Keratinocyte (primary cell): Measurements from ENCODE around the gene SHQ1. TPM values are rescaled to one million over a fixed set of nuclear protein-coding genes. Genes with fewer than 3 reads are reported as not detected.

Experiments used
- DNase-seq: peaks from one replicate; pipeline ENCODE4 v3.0.0-alpha.2; 2011; ENCODE audit warnings: low read depth, missing footprints, low spot score
- FAIRE-seq: peaks from 2 replicates; lab custom pipeline; 2011; peaks lifted over from hg19 to GRCh38; lab: Jason Lieb, UNC
- H2AFZ ChIP-seq: 2 replicates; pipeline ENCODE4 v1.6.0; 2012; ENCODE audit warnings: low read length, control low read depth, inconsistent platforms; ENCODE audit not compliant: control insufficient read depth
- H3K27ac ChIP-seq: 2 replicates; pipeline ENCODE4 v1.5.1; 2011; ENCODE audit warnings: low read length; ENCODE audit not compliant: control insufficient read depth, insufficient read depth
- H3K27me3 ChIP-seq: 3 replicates; pipeline ENCODE4 v1.6.0; 2011; ENCODE audit warnings: low read length; ENCODE audit not compliant: control insufficient read depth, insufficient read depth; ENCODE audit errors: extremely low read depth
- H3K36me3 ChIP-seq, 2 experiments: 2 replicates in 1 of 2; 3 replicates in 1 of 2; pipeline ENCODE4 v1.5.1; 2011; ENCODE audit warnings: low read length in 2 of 2, mild to moderate bottlenecking in 1 of 2; ENCODE audit not compliant: control insufficient read depth in 2 of 2, insufficient read depth in 2 of 2; ENCODE audit errors: extremely low read depth in 1 of 2
- H3K4me1 ChIP-seq: 3 replicates; pipeline ENCODE4 v1.5.1; 2011; ENCODE audit warnings: low read length; ENCODE audit not compliant: control insufficient read depth, insufficient read depth; ENCODE audit errors: extremely low read depth
- H3K4me2 ChIP-seq: 3 replicates; pipeline ENCODE4 v1.6.0; 2011; ENCODE audit warnings: low read depth, low read length; ENCODE audit not compliant: control insufficient read depth, insufficient read depth; ENCODE audit errors: extremely low read depth
- H3K4me3 ChIP-seq, 3 experiments: fragments of 200-600 bp in 1 of 3; sonication (generic) in 1 of 3; 2 replicates in 2 of 3; 3 replicates in 1 of 3; pipeline ENCODE4 v1.5.1; 2011 to 2016; ENCODE audit warnings: low read length in 3 of 3, mild to moderate bottlenecking in 3 of 3, control low read depth in 2 of 3, inconsistent platforms in 1 of 3, low read depth in 1 of 3, mixed read lengths in 1 of 3, mixed run types in 1 of 3, moderate library complexity in 1 of 3; ENCODE audit not compliant: control insufficient read depth in 2 of 3, insufficient read depth in 2 of 3; ENCODE audit errors: extremely low read depth in 1 of 3
- H3K79me2 ChIP-seq: 2 replicates; pipeline ENCODE4 v1.6.0; 2012; ENCODE audit warnings: low read length; ENCODE audit not compliant: control insufficient read depth, insufficient read depth
- H3K9ac ChIP-seq: 3 replicates; pipeline ENCODE4 v1.6.0; 2011; ENCODE audit warnings: low read length; ENCODE audit not compliant: control insufficient read depth, insufficient read depth; ENCODE audit errors: extremely low read depth
- H3K9me1 ChIP-seq: 3 replicates; pipeline ENCODE4 v1.6.0; 2011; ENCODE audit warnings: low read length; ENCODE audit not compliant: control insufficient read depth, insufficient read depth; ENCODE audit errors: extremely low read depth
- H3K9me3 ChIP-seq: 2 replicates; pipeline ENCODE4 v1.5.1; 2012; ENCODE audit warnings: low read depth, low read length; ENCODE audit not compliant: control insufficient read depth
- H4K20me1 ChIP-seq: 3 replicates; pipeline ENCODE4 v1.6.0; 2011; ENCODE audit warnings: low read length; ENCODE audit not compliant: control insufficient read depth, insufficient read depth; ENCODE audit errors: extremely low read depth
- CTCF ChIP-seq, 3 experiments: IDR thresholded peaks in 1 of 3; conservative IDR thresholded peaks in 1 of 3; optimal IDR thresholded peaks in 1 of 3; 2 replicates in 2 of 3; 3 replicates in 1 of 3; pipeline versions ENCODE3 to v1.5.1; 2011; ENCODE audit warnings: low read length in 3 of 3, mild to moderate bottlenecking in 3 of 3, moderate library complexity in 2 of 3, control low read depth in 1 of 3, inconsistent platforms in 1 of 3; ENCODE audit not compliant: insufficient read depth in 2 of 3; ENCODE audit errors: extremely low read depth in 1 of 3
- EZH2 ChIP-seq: IDR thresholded peaks from one replicate; pipeline ENCODE4 v1.6.1; 2012; ENCODE audit warnings: inconsistent platforms, mild to moderate bottlenecking, low read length, moderate library complexity
- dilution Hi-C: fragments of 300-500 bp; cut with MboI; formaldehyde crosslinking; loops from one replicate; pipeline ENCODE4 v1.7.0; 2020; ENCODE audit warnings: low sequenced_read_pairs; ENCODE audit not compliant: extremely low pct_ligation_motif_present
- polyA plus RNA-seq, 5 experiments: library from polyadenylated mRNA; depleted of rRNA in 3 of 5; stranded (reverse) in 3 of 5; stranded (forward) in 1 of 5; unstranded in 1 of 5; fragments of >200 nt; gene quantifications; 1 replicate in 1 of 5; 2 replicates in 3 of 5; 3 replicates in 1 of 5; pipeline versions ENCODE4 v1.2.1 to v1.2.3, GENCODE V29; 2011 to 2012; ENCODE audit warnings: missing spikeins in 2 of 5, low read depth in 1 of 5, low replicate concordance in 1 of 5

SHQ1 gene
- polyA plus RNA-seq, 1 donor (not counting 4 experiments of a cell fraction or from before 2014, with no cell fraction given) = 17.7 TPM

GRCh38 chr3:72761410-72761809, 86.8 kb downstream of the SHQ1 start:
- no peak for DNase-seq
- no peak overlapping the region for H2AFZ ChIP-seq
- H3K27me3 ChIP-seq = no peaks in the 10 kb centered on the region
- no peak overlapping the region for H3K9ac ChIP-seq
- H3K4me1 ChIP-seq = no peaks in the 10 kb centered on the region
- H3K4me3 ChIP-seq = no peak overlapping the region
- H3K79me2 ChIP-seq = no peaks in the 10 kb centered on the region
- no peak for TF ChIP-seq CTCF (optimal IDR thresholded peaks at IDR 0.05 in 1 of 3, IDR thresholded peaks at IDR 0.05 in 1 of 3, conservative IDR thresholded peaks at IDR 0.05 in 1 of 3; ENCODE audit: extremely low read depth in 1 of 3, insufficient read depth in 2 of 3, low read length in 3 of 3)
- TF ChIP-seq EZH2 = no peak
- no peak overlapping the region for H3K4me2 ChIP-seq
- FAIRE-seq = no peak
- no peaks in the 10 kb centered on the region for H3K9me3 ChIP-seq
- no peaks in the 10 kb centered on the region for H4K20me1 ChIP-seq
- H3K27ac ChIP-seq = no peak overlapping the region
- dilution Hi-C loops = no loop called here
- H3K36me3 ChIP-seq = peaks cover 0 to 2% of the 10 kb centered on the region in 2 experiments
- no peaks in the 10 kb centered on the region for H3K9me1 ChIP-seq

GRCh38 chr3:72760225-72760624, 88.0 kb downstream of the SHQ1 start:
- no peaks in the 10 kb centered on the region for H3K4me1 ChIP-seq
- DNase-seq (no peak), FAIRE-seq (no peak)
- H4K20me1 ChIP-seq = no peaks in the 10 kb centered on the region
- H3K9me1 ChIP-seq = no peaks in the 10 kb centered on the region
- no peaks in the 10 kb centered on the region for H3K9me3 ChIP-seq
- no peaks in the 10 kb centered on the region for H3K79me2 ChIP-seq
- peaks cover 0 to 2% of the 10 kb centered on the region in 2 experiments for H3K36me3 ChIP-seq
- no peak overlapping the region for H3K27ac ChIP-seq
- no peak overlapping the region for H2AFZ ChIP-seq
- TF ChIP-seq CTCF (optimal IDR thresholded peaks at IDR 0.05 in 1 of 3, IDR thresholded peaks at IDR 0.05 in 1 of 3, conservative IDR thresholded peaks at IDR 0.05 in 1 of 3; ENCODE audit: extremely low read depth in 1 of 3, insufficient read depth in 2 of 3, low read length in 3 of 3) (no peak), EZH2 (no peak)
- H3K27me3 ChIP-seq = no peaks in the 10 kb centered on the region
- H3K9ac ChIP-seq = no peak overlapping the region
- no peak overlapping the region for H3K4me2 ChIP-seq
- H3K4me3 ChIP-seq = no peak overlapping the region
- dilution Hi-C loops = no loop called here
